ENCODE data around the gene H1-8.

DNA sequence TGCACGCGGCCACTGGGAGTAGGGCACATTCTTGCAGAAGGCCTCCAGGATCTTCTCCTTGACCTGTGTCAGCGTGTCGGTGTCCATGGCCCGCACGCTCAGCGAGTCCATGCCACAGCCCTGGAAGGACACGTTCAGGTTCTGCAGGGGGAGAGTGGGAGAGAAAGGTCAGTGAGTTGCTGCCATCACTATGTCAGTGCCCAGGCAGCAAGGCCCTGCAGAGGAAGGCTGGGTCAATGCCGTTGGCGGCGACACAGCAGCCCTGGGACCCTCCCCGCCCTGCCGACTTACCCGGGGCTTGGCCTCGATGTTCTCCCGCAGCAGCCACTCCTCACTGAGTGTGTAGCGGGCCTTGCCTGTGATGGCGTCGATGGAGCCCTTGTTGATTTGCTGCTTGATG, 19.8 kb downstream of the H1-8 start:
- no peak for TF ChIP-seq POLR2A (IDR thresholded peaks at IDR 0.05; ENCODE audit: low read length)
- no peak for TF ChIP-seq GATA1 (IDR thresholded peaks at IDR 0.05; ENCODE audit: low read depth, low read length)
